ENCODE data around the gene IDH3G.
A peak's percentile ranks its signal among the peaks of the same experiment; 100 is the strongest.
"Not testable (repeated sequence)": the region's sequence is repeated elsewhere in the genome, so short reads cannot be mapped to it uniquely, and the experiment has no call there.

Gene IDH3G

DNA sequence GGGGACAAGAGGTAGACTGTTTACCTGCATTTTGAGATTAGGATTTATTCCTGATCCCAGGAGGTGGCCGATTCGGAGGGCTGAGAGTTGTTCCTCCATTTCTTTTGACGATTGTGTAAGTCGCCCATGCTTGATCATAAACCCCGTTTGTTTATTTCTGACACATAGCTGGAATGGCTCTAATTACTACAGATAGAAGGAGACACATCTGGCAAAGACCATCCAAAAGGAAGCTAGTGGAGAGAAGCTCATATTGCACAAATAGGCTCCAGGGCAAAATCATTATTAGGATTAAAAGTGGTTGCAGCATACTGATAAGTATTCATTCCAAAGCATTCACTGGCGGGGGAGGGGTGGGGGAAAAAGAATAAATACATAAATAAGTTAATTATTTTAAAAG lies 47.2 kb downstream of the IDH3G start:
- not testable (repeated sequence) for DNase-seq

DNA sequence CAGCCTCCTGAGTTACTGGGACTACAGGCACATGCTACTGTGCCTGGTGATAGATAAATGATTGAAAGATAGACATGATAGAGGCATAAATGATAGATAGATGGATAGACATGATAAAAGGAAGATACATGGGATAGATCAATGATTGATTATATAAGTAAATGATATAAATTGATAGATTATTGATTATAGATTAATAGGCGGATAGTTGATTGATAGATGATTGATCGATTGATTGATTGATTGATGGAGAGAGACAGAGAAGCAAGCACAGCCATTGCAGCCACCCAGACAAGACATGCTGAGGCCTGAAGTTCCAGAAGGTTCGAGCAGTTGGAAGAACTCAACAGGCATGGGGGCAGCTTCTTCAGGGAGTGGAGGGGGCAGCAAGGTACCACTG lies 47.8 kb downstream of the IDH3G start:
- no peak for DNase-seq

DNA sequence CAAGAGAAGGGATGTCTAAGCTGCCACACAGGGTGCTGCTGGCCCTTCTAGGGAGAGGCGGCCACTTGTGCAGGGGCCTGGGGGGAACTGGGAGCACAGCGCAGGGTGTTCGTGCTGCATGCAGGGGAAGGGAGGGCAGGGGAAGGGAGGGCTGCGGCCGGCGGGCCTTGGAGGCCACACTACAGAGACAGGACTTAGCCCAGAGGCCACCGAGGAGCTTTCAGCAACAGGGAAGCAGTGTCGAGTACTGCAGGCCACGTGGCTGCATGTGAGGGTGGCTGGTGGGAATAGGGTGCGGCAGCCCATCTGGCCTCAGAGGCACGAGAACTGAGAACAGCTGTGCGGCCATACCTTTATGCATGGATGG lies 49.1 kb downstream of the IDH3G start:
- not testable (repeated sequence) for DNase-seq

GRCh38 chrX:153744210-153745066 lies 49.7 kb downstream of the IDH3G start:
- DNase-seq, result no peak

- DNase-seq, result peak; percentile 81
Observed at GRCh38 chrX:153743468-153744209, 50.5 kb downstream of the IDH3G start.

DNA sequence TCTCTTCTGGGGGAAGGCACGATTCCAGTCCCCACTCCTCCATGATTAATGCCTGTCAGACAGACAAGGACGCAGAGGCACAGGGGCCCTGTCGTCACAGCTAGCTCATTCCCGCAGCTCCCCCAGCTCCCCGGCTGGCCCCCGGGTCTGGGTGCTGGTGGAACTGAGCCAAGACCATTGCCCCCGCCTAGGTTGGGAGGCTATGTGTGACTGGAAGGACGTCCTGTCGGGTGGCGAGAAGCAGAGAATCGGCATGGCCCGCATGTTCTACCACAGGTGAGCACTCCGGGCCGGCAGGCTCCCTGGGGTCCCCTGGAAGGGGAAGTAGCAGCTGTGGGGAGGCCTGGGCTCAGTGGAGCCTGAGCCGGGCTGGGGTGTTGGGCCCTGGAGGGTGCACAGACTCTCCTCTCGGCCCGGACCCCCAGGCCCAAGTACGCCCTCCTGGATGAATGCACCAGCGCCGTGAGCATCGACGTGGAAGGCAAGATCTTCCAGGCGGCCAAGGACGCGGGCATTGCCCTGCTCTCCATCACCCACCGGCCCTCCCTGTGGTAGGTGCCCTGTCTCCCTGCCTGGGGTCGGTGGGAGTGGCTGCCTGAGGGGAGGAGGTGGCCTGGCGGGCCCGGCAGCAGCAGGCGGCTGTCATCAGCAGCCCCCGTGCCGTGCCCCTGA lies 51.2 kb downstream of the IDH3G start:
- DNase-seq, result not testable (repeated sequence)

DNA sequence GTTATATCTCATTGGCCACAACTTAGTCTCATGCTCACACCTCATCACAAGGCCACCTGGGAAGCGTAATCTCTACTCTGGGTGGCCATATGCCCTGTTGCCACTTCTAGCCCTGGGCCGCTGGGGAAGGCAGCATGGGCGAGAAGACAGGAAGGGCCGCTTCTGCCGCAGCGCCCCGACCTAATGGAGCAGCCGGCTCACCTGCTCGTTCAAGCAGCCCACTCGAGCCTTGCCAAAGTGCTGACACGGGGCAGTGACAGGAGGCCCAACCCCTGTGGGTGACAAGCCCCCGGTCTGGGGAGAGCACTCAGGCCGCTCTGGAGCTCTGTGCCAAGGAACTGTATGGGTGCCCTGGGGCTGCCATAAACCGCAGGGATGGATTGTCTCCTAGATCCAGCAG lies 52.1 kb downstream of the IDH3G start:
- not testable (repeated sequence) for DNase-seq

DNA sequence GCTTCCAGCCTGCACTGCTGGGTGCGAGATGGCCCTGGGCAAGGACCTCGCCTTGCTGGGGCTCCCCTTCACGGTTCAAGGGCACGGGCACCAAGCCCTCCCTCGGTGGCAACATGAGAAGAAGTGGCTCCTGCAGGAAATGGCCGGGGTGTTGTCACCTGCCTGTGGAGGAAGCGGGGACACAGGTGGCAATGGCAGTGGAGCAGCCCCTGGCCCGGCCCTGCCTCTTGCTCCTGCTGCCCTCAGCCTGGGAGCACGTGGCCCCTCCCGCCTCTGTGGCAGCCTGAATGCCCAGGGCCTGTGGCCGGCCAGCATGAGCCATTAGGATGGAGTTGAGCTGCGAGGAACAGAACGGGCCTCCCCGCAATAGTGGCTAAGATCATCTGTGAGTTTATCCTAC lies 52.7 kb downstream of the IDH3G start:
- no peak for DNase-seq

GRCh38 chrX:153740631-153741222 lies 53.4 kb downstream of the IDH3G start:
- DNase-seq, result no peak

DNA sequence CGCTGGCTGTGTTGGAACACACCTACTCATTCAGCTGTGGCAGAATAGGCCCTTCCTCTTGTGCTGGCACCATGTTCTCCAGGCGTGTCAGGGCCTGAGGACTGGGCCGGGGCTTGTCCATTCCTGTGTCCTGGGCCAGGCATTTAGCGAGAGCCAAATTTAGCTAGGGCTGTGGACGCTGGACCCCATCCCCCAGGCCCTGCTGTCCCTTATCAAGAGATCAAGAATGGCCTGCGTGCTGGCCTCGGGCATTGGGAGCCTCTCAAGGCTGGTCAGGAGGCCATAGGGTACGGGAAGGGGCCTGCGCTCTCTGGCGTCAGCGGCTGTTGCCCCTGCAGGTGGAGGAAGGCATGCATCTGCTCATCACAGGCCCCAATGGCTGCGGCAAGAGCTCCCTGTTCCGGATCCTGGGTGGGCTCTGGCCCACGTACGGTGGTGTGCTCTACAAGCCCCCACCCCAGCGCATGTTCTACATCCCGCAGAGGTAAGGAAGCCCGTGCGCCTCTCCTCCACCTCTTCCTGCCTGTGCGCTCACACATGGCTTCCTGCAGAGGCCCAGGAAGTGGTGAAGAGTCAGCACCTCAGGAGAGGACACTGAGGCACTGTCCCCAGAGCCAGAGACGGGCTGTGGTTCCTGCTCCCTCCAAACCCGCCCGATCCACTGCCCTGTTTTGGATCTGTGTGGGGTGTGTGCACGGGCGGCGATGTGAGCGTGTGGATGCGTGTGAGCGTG lies 54.3 kb downstream of the IDH3G start:
- DNase-seq, result no peak

DNA sequence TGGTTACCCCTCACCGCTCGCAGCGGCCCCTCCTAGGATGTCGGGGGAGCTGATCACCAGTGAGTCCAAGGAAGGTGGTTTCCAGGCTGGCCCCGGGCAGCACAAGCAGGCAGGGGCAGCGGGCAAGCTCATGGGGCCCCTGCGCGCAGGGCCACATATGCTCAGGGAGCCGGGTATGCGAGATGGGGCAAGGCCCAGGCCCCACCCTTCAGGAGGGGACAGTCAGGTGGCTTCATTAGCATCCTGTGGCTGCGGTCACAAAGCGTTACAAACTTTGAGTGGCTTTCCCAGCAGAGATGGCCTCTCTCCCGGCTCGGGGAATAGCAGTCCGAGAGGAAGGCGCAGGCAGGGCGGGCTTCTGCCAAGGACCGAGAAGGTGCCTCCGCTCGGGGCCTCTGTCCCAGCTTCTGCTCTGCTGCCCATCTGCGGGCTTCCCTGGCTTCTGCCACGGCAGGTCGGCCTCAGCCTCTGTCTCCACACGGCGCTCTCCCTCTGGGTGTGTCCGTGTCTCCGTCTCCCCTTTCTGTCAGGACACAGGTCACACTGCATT lies 56.0 kb downstream of the IDH3G start:
- DNase-seq, result no peak

GRCh38 chrX:153736871-153737441 lies 57.2 kb downstream of the IDH3G start:
- no peak for DNase-seq

DNA sequence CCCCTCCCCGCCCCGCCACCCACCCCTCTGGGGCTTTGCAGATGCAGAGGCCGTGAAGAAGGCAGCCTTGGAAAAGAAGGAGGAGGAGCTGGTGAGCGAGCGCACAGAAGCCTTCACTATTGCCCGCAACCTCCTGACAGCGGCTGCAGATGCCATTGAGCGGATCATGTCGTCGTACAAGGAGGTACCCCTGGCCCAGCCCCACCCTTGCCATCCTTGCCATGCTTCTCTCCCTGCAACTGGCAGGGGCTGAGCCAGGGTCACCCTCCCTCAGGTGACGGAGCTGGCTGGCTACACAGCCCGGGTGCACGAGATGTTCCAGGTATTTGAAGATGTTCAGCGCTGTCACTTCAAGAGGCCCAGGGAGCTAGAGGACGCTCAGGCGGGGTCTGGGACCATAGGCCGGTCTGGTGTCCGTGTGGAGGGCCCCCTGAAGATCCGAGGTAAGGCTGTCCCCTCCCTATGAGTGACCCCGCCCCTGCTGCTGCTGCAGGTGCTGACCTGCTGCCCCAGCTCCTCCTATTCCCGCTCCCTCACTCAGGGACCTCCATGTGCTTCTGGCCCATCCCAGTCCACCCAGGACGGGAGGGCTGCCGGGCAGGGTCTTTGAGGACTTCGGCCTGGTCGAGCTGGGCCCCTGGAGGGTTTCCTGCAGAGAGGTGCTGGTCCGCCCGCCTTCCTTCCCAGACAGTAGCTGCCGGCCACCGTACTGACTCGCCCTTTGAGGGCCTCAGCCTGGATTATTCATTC lies 57.9 kb downstream of the IDH3G start:
- DNase-seq, result no peak
